22Rv1 (cell line): Measurements from ENCODE around the gene FGR.

Experiments used
- ZFX ChIP-seq: fragments of 450-650 bp; IDR thresholded peaks from 2 replicates; pipeline ENCODE4 v1.6.1; 2017; ENCODE audit warnings: antibody characterized with exemption, borderline replicate concordance
- TF ChIP-seq, protein P1 (sequence below): fragments of 450-650 bp; IDR thresholded peaks from 2 replicates; pipeline ENCODE4 v1.5.1; 2017; ENCODE audit warnings: mild to moderate bottlenecking

DNA sequence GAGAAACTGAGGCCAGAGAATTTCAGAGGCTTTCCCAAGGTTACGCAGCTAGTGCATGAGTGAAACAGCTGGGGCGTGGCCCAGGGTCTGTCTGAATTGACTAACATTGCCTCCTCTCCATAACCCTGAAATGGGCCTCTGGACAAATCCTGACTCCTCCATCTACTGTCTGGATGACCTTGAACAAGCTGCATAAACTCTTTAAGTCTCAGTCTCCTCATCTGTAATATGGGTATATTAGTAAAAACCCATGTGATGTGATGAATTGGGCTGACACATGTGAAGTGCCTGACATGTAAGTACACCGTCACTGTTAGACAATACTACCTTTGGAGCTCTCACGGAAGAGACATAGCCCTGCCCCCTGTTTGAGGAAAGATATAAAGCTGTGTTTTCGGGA, 12.3 kb upstream of the FGR start:
- TF ChIP-seq, protein P1, sequence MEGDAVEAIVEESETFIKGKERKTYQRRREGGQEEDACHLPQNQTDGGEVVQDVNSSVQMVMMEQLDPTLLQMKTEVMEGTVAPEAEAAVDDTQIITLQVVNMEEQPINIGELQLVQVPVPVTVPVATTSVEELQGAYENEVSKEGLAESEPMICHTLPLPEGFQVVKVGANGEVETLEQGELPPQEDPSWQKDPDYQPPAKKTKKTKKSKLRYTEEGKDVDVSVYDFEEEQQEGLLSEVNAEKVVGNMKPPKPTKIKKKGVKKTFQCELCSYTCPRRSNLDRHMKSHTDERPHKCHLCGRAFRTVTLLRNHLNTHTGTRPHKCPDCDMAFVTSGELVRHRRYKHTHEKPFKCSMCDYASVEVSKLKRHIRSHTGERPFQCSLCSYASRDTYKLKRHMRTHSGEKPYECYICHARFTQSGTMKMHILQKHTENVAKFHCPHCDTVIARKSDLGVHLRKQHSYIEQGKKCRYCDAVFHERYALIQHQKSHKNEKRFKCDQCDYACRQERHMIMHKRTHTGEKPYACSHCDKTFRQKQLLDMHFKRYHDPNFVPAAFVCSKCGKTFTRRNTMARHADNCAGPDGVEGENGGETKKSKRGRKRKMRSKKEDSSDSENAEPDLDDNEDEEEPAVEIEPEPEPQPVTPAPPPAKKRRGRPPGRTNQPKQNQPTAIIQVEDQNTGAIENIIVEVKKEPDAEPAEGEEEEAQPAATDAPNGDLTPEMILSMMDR: no peak
- no peak for TF ChIP-seq ZFX
